GM23248 (cell line): ENCODE measurements around the gene NR4A1.

Source experiments
- EZH2 ChIP-seq: fragments of 200-600 bp; sonication (generic); IDR thresholded peaks from 2 replicates; pipeline ENCODE4 v1.6.1; 2018; ENCODE audit warnings: antibody characterized with exemption, mild to moderate bottlenecking; ENCODE audit not compliant: insufficient read depth, poor library complexity, severe bottlenecking
- EZH2phosphoT487 ChIP-seq: fragments of 200-600 bp; sonication (generic); IDR thresholded peaks from 2 replicates; pipeline ENCODE4 v1.6.1; 2018; ENCODE audit warnings: antibody characterized with exemption, moderate library complexity, mild to moderate bottlenecking, low read depth; ENCODE audit not compliant: insufficient read depth

DNA sequence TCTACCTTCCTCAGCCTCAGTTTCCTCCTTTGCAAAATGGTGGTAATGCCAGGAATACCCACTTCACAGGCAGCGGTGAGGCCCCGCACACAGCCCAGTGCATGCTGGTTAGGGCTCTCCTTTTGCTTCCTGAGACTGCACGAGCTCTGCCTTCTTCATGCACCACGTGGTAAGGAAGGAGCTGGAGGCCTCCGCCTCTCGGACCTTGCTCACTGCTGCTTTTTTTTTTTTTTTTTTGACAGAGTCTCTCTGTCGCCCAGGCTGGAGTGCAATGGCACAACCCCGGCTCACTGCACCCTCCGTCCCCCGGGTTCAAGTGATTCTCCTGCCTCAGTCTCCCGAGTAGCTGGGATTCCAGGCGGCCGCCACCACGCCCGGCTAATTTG is 26.4 kb upstream of the NR4A1 start:
- TF ChIP-seq EZH2 = no peak
- TF ChIP-seq EZH2phosphoT487 = no peak
